COLO829 (cell line): Measurements from ENCODE around the gene RPL22L1.
A peak's percentile ranks its signal among the peaks of the same experiment; 100 is the strongest.
"Not testable (repeated sequence)": the region's sequence is repeated elsewhere in the genome, so short reads cannot be mapped to it uniquely, and the experiment has no call there.

ENCODE experiments used
- DNase-seq: peaks from one replicate; pipeline ENCODE4 v3.0.0; 2012; ENCODE audit warnings: low spot score

Gene RPL22L1

GRCh38 chr3:170878688-170879087 is 8.7 kb upstream of the RPL22L1 start:
- DNase-seq = not testable (repeated sequence)

- not testable (repeated sequence) for DNase-seq
Measured at GRCh38 chr3:170877311-170877710, 7.3 kb upstream of the RPL22L1 start.

GRCh38 chr3:170876537-170876936 is 6.5 kb upstream of the RPL22L1 start:
- DNase-seq = no peak

- no peak for DNase-seq
Measured at GRCh38 chr3:170869239-170869590, 780 bp downstream of the RPL22L1 start.

- no peak for DNase-seq
Measured at GRCh38 chr3:170868577-170869238, 1.3 kb downstream of the RPL22L1 start.

DNA sequence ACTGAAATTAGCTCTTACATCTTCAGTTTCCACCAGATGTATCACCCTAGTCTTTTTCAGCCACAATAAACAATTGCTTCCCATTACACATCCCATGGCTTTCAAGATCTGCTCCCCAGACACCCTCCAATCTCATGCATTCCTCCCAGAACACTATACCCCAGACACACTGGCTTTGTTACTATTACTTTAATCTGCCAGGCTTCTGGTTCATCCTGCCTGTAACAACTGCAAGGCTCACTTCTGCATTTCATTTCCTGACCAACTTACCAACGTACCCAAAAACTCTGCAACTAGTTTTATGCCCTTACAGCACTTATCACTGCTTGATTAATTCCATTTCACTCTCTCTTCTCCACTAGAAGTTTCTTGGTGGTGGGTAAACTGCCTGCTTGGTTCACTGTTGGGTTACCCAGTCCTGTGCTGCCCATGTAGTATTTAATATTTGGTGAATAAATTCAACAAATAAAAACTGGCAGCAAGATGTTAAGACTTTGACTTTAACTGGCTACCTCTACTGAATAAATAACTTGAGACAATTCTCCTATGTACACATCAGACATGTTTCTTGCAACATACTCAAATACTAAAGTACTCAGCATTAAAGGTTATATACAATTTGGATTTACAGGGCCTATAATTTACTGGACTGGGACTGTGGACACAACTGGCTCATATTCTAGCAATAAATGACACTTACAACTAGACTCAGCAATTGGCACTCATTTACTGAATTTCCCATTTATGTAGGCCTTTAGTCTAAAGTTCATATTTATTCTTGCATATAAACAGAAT is 2.7 kb downstream of the RPL22L1 start:
- DNase-seq = no peak

- no peak for DNase-seq
Measured at GRCh38 chr3:170866499-170866898, 3.5 kb downstream of the RPL22L1 start.

- no peak for DNase-seq
Measured at GRCh38 chr3:170865209-170866094, 4.5 kb downstream of the RPL22L1 start.

GRCh38 chr3:170864525-170865208 is 5.3 kb downstream of the RPL22L1 start:
- DNase-seq = no peak

DNA sequence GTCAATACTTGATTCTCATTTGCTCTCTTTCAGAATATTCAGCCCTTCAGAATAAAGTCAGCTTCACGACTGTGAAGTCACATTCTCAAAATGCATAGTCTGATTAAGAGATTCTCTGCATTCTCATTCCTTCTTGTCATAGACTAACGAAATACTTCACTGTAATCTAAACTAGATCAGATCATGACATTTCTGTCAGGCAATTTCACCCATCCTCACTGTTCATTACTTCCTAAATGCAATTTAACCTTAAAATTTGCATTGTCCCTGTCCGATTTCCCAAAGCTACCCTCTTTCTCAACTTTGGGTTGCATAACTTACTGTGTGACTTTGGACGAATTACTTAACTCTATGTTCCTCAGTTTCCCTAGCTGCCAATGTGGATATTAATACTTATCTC is 6.2 kb downstream of the RPL22L1 start:
- no peak for DNase-seq

DNA sequence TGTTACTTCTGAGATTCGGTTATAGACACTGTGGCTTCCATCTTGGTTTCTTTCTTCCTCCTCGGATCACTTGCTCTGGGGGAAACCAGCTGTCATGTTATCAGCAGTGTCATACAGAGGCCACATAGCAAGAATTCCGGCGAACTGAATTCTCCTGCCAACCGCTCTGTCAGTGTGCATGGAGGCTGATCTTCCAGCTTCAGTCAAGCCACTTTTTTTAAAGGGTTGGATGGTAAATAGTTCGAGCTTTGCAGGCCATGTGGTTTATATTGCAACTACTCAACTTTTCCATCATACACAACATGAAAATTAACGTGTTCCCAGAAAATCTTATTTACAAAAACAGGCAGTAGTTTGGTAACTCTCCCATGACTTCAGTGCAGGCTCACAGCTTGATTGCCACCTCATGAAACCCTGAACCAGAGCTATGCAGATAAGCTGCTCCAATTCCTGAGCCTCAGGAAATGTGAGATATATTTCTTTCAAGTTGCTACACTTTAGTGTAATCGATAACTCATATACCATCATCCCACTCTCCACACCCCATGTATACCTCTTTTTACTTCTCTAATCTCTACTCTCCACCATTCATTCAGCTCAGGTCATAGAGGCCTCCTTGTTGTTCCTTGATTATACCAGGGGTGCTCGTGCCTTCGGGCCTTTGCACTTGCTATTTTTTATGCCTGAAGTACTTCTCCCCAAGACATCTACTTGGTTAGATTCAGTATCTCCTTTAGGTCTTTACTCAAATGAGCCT is 7.2 kb downstream of the RPL22L1 start:
- DNase-seq = no peak

- no peak for DNase-seq
Measured at GRCh38 chr3:170858599-170858998, 11.4 kb downstream of the RPL22L1 start.

DNA sequence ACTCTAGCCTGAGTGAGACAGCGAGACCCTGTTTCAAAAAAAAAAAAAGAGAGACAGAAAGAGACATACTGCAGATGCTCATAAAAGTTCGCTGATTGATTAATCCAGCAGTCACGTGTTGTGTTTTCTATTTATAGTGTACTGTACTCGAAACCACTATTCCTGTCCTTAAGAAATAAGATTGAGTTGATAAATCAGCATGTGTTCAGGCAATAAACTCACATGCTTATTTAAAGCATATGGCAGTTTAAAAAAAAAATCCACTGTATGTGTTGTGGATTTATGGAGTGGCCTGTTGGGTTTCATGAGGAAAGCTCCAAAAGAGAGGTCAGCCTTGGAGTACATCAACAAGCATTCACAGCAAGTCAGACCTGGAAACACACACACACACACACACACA is 17.7 kb downstream of the RPL22L1 start:
- no peak for DNase-seq

- DNase-seq = peak; percentile 57
Measured at GRCh38 chr3:170848292-170848917, 21.6 kb downstream of the RPL22L1 start.

GRCh38 chr3:170844377-170844776 is 25.6 kb downstream of the RPL22L1 start:
- no peak for DNase-seq

DNA sequence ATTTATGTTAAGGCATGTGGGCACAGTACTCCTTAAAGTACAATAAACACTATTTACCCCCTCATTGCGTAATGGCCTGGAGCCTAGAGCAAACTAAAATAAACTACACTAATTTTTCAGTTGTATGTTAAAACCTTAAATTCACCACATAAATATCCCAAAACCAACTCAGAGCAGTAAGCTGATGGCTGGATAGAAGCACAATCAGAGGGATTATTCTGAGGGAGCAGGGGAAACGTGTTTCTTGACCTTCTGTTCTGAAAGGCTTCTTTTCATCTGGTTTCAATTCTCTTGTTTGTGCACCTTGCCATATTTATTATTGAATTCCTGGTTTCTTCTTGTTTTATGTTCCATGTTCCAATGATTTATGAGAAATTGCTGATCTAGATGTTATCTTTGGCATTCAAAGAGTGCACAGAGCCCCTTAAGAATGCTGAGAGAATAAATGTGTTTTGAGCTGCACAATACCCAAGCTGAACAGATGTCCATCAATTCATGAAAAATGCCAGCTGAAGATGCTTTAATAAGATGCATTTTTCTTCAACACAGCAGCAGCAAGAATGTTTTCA is 29.6 kb downstream of the RPL22L1 start:
- DNase-seq = peak; percentile 38

DNA sequence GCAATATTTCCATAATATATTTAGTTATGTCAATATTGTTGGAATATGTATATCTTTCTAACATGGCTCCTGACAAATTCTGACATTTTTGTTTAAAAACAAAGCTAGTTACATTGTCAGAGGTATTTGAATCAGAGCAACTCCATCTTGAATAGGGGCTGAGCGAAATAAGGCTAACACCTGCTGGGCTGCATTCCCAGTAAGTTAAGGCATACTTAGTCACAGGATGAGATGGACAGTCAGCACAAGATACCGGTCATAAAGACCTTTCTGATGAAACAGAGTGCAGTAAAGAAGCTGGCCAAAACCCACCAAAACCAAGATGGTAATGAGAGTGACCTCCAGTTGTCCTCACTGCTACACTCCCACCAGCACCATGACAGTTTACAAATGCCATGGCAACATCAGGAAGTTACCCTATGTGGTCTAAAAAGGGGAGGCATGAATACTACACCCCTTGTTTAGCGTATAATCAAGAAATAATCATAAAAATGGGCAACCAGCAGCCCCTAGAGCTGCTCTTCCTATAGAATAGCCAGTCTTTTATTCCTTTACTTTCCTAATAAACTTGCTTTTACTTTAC is 30.4 kb downstream of the RPL22L1 start:
- DNase-seq = no peak

- DNase-seq = peak; percentile 70
Measured at GRCh38 chr3:170836491-170836890, 33.5 kb downstream of the RPL22L1 start.

DNA sequence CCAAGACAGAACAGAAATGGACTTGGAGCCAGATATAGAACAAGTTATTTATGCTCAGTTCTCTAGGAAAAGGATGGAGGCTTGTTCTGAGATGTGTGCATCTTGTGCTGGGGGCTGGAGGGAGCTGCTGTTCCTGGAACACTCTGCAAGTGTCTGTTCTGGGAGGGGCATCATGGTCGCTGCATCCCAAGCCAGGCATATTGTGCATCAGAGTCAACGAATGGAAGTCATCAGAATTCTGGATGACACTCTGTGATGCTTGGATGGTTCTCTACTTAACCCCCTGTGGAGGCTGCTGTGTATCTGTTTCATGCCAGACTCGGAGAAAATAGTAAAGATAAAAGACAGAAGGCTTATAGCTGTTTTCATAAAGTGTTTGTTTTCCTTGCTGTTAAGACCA is 34.7 kb downstream of the RPL22L1 start:
- DNase-seq = no peak

GRCh38 chr3:170830580-170830979 is 39.4 kb downstream of the RPL22L1 start:
- no peak for DNase-seq
